ENCODE data around the gene IMPA2.
"Not testable (repeated sequence)": the region's sequence is repeated elsewhere in the genome, so short reads cannot be mapped to it uniquely, and the experiment has no call there.

IMPA2 gene

DNA sequence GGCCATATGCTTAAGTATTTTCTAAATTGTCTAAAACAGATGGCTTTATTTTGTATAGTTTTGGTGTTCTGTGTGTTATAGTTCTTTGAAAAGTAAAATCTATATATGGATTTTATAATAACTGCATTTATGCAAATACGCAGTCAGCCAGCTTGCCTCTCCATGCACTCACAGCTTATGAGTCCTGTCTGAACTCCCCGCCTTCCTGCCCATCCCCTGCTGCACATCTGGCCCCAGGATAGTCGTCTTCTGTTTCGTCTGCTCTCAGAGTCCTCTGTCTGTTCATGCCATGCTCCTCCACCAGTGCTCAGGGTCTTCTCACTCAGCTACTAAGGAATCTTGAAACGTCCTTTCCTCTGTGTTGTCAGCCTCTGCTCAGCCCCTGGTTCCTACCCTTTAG is 84.1 kb downstream of the IMPA2 start:
- Histone ChIP-seq H3K27ac (no peak overlapping the region), H2AFZ (ENCODE audit: low read depth) (no peak overlapping the region), H3K79me2 (ENCODE audit: insufficient read depth, low read depth) (no peaks in the 10 kb centered on the region), H3K9ac (no peak overlapping the region), H3K36me3 (ENCODE audit: insufficient read depth) (no peaks in the 10 kb centered on the region), H3K4me3 (IDR thresholded peaks at IDR 0.05; ENCODE audit: insufficient read depth, low read depth, low read length) (no peak overlapping the region), H3K27me3 (ENCODE audit: insufficient read depth, low read depth) (no peaks in the 10 kb centered on the region), H3K4me2 (no peak overlapping the region), H3K4me1 (ENCODE audit: low read depth, poor library complexity, severe bottlenecking) (no peaks in the 10 kb centered on the region), H4K20me1 (ENCODE audit: insufficient read depth) (no peaks in the 10 kb centered on the region)
- TF ChIP-seq, protein P1, sequence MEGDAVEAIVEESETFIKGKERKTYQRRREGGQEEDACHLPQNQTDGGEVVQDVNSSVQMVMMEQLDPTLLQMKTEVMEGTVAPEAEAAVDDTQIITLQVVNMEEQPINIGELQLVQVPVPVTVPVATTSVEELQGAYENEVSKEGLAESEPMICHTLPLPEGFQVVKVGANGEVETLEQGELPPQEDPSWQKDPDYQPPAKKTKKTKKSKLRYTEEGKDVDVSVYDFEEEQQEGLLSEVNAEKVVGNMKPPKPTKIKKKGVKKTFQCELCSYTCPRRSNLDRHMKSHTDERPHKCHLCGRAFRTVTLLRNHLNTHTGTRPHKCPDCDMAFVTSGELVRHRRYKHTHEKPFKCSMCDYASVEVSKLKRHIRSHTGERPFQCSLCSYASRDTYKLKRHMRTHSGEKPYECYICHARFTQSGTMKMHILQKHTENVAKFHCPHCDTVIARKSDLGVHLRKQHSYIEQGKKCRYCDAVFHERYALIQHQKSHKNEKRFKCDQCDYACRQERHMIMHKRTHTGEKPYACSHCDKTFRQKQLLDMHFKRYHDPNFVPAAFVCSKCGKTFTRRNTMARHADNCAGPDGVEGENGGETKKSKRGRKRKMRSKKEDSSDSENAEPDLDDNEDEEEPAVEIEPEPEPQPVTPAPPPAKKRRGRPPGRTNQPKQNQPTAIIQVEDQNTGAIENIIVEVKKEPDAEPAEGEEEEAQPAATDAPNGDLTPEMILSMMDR (conservative IDR thresholded peaks at IDR 0.05; ENCODE audit: low read depth, low read length), result no peak

DNA sequence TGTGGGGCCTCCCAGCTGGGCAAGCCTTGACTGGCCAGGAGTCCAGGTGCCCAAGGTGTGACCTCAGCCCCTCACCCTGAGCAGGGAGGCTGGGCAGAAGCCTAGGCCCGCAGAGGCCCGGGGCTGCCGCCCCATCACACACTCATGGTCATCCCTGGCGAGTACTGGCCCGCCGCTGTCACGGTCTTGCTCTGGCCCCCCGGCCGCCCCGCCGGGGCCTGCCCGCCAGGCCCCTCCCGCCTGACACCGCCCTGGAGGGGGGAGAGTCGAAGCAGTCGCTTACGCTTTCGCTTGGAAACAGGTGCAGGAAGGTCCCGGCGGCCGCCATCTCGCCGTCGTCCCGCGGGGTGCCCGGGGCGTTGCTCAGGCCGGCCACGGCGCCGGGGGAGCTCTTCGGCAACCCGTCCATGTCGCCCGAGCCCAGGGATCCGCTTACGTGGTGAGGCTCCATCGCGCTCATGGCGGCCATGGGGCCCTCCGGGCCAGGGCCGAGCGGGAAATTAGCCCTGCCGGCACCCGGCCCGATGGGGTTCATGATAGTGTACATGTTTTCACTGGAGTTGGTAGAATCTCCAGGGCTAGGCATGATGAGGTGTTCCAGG is 85.7 kb downstream of the IMPA2 start:
- H3K27ac ChIP-seq, result no peak overlapping the region
- H3K27me3 ChIP-seq (ENCODE audit: insufficient read depth, low read depth), result no peaks in the 10 kb centered on the region
- no peak overlapping the region for H2AFZ ChIP-seq (ENCODE audit: low read depth)
- H4K20me1 ChIP-seq (ENCODE audit: insufficient read depth), result no peaks in the 10 kb centered on the region
- no peaks in the 10 kb centered on the region for H3K4me1 ChIP-seq (ENCODE audit: low read depth, poor library complexity, severe bottlenecking)
- no peak overlapping the region for H3K9ac ChIP-seq
- H3K36me3 ChIP-seq (ENCODE audit: insufficient read depth), result no peaks in the 10 kb centered on the region
- H3K4me3 ChIP-seq (IDR thresholded peaks at IDR 0.05; ENCODE audit: insufficient read depth, low read depth, low read length), result no peak overlapping the region
- TF ChIP-seq, protein P1 (conservative IDR thresholded peaks at IDR 0.05; ENCODE audit: low read depth, low read length), result no peak
- no peak overlapping the region for H3K4me2 ChIP-seq
- no peaks in the 10 kb centered on the region for H3K79me2 ChIP-seq (ENCODE audit: insufficient read depth, low read depth)

DNA sequence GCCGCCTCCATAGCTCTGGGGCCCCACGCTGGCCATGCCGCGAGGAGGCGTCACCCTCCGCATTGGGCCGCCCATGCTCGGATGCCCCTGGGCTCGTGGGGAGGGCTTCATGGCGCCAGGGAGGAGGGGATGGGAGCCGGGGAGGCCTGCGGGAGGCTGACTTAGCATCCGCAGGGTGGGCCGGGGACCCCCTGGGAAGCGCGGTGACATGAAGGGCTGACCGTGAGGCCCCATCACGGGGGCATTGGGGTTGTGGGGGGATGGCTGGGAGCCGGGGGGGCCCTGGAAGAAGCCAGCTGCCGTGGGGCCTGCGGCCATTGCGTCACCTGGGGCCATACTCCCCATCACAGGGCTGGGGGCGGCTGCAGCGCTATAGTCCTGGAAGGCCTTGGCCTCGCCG is 86.4 kb downstream of the IMPA2 start:
- TF ChIP-seq, protein P1 (conservative IDR thresholded peaks at IDR 0.05; ENCODE audit: low read depth, low read length), result no peak
- H3K79me2 ChIP-seq (ENCODE audit: insufficient read depth, low read depth), result no peaks in the 10 kb centered on the region
- no peaks in the 10 kb centered on the region for H4K20me1 ChIP-seq (ENCODE audit: insufficient read depth)
- H3K36me3 ChIP-seq (ENCODE audit: insufficient read depth), result no peaks in the 10 kb centered on the region
- no peaks in the 10 kb centered on the region for H3K4me1 ChIP-seq (ENCODE audit: low read depth, poor library complexity, severe bottlenecking)
- H3K4me2 ChIP-seq, result no peak overlapping the region
- H3K27ac ChIP-seq, result no peak overlapping the region
- H2AFZ ChIP-seq (ENCODE audit: low read depth), result no peak overlapping the region
- H3K27me3 ChIP-seq (ENCODE audit: insufficient read depth, low read depth), result no peaks in the 10 kb centered on the region
- no peak overlapping the region for H3K4me3 ChIP-seq (IDR thresholded peaks at IDR 0.05; ENCODE audit: insufficient read depth, low read depth, low read length)
- no peak overlapping the region for H3K9ac ChIP-seq

DNA sequence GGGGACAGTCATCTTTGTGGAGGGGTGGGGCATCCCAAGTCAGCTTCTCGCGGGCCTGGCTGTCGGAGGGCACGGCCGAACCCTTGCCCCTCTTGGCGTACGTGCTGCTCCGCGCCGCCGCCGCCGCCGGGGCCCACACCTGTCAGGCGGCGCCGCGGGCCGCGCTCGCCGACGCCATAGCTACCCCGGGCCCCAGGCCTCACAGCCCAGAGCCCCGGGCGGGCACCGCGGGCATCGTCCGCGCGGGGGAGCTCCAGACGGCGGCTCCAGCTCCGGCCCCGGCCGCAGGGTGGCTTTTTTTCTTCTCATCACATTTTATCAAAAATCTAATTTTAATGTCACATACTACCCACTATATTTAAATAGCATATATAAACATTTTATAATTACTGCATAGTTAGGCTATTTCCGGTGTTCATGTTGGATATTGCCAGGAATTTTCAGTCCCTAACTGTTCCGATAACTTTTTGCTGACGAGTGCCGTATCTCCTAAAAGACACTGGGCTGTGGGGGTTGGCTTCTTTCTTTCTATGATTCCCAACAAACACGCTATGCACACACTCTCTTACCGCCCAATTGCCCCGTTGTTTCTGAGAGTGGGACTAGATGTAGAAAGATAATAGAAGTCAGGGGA is 87.1 kb downstream of the IMPA2 start:
- H3K4me1 ChIP-seq (ENCODE audit: low read depth, poor library complexity, severe bottlenecking); H3K9ac ChIP-seq; H3K79me2 ChIP-seq (ENCODE audit: insufficient read depth, low read depth); H2AFZ ChIP-seq (ENCODE audit: low read depth); H4K20me1 ChIP-seq (ENCODE audit: insufficient read depth); H3K4me2 ChIP-seq; H3K27me3 ChIP-seq (ENCODE audit: insufficient read depth, low read depth); H3K36me3 ChIP-seq (ENCODE audit: insufficient read depth); H3K27ac ChIP-seq; H3K4me3 ChIP-seq (IDR thresholded peaks at IDR 0.05; ENCODE audit: insufficient read depth, low read depth, low read length): not testable (repeated sequence)

DNA sequence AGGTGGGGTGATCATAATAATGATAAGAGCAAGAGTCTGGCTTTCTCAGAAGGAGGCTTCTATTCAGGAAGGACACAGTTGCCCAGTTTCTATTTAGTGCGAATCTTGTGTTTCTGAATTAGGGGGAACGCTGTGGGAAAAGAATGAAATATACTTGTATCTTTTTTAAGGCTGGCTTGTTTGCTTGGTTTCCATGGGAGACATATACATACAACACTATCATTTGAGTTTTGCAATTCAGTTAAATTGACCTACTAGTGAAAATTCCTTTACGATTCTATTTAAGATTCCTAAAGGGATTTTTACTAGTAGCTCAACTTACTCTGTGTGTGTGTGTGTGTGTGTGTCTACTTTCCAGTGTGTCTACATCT is 87.6 kb downstream of the IMPA2 start:
- no peaks in the 10 kb centered on the region for H4K20me1 ChIP-seq (ENCODE audit: insufficient read depth)
- H3K27ac ChIP-seq, result no peak overlapping the region
- H3K27me3 ChIP-seq (ENCODE audit: insufficient read depth, low read depth), result no peaks in the 10 kb centered on the region
- no peak overlapping the region for H3K4me2 ChIP-seq
- H3K79me2 ChIP-seq (ENCODE audit: insufficient read depth, low read depth), result no peaks in the 10 kb centered on the region
- no peaks in the 10 kb centered on the region for H3K4me1 ChIP-seq (ENCODE audit: low read depth, poor library complexity, severe bottlenecking)
- TF ChIP-seq, protein P1 (conservative IDR thresholded peaks at IDR 0.05; ENCODE audit: low read depth, low read length), result no peak
- H3K4me3 ChIP-seq (IDR thresholded peaks at IDR 0.05; ENCODE audit: insufficient read depth, low read depth, low read length), result no peak overlapping the region
- no peak overlapping the region for H2AFZ ChIP-seq (ENCODE audit: low read depth)
- no peak overlapping the region for H3K9ac ChIP-seq
- H3K36me3 ChIP-seq (ENCODE audit: insufficient read depth), result no peaks in the 10 kb centered on the region

DNA sequence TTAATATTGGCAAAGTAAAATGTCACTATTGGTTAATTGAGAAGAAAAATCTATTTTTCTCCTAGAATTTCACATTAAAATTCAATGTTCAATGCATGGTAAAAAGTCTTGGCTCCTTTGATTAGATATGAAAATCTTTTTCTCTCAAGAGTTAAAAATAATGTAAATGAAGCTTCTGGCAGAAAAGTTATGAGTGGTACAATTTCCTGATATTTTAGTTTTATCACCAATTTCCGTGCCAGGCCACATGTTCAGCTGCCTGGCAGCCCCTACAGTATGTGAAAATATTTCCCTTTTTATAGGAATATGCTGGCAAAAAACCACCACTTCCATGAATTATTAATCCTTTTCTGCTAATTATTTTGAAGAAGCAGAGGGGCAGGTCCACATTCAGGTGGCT is 89.8 kb downstream of the IMPA2 start:
- H3K4me1 ChIP-seq (ENCODE audit: low read depth, poor library complexity, severe bottlenecking); H4K20me1 ChIP-seq (ENCODE audit: insufficient read depth); H3K9ac ChIP-seq; H2AFZ ChIP-seq (ENCODE audit: low read depth); H3K4me2 ChIP-seq; H3K27ac ChIP-seq; H3K36me3 ChIP-seq (ENCODE audit: insufficient read depth); H3K27me3 ChIP-seq (ENCODE audit: insufficient read depth, low read depth); H3K4me3 ChIP-seq (IDR thresholded peaks at IDR 0.05; ENCODE audit: insufficient read depth, low read depth, low read length); H3K79me2 ChIP-seq (ENCODE audit: insufficient read depth, low read depth): not testable (repeated sequence)
